Pancreas (tissue), 10 donors: ENCODE results near the gene TBX5. TPM values are rescaled to one million over a fixed set of nuclear protein-coding genes. Genes with fewer than 3 reads are reported as not detected.

Source experiments
- ATAC-seq, 4 donors: fragments of 200-7000 bp; cut with Tn5 transposase; one replicate each; pipeline versions ENCODE4 v1.8.0 to v1.9.1; 2020; ENCODE audit warnings: mild to moderate bottlenecking in 4 of 4, moderate library complexity in 4 of 4
- DNase-seq, 6 donors: peaks; one replicate each; pipeline ENCODE4 v3.0.0-alpha.2; 2020
- FAIRE-seq: peaks from 2 replicates; lab custom pipeline; 2012; peaks lifted over from hg19 to GRCh38; lab: Jason Lieb, UNC
- H3K27ac ChIP-seq, 4 donors: fragments of 200-600 bp; sonication (generic); 1 replicate in 3 of 4; 2 replicates in 1 of 4; pipeline versions ENCODE4 v1.5.0 to v1.8.0; 2020
- H3K27me3 ChIP-seq, 4 donors: fragments of 200-600 bp; one replicate each; pipeline ENCODE4 v1.8.0; 2021
- H3K36me3 ChIP-seq, 3 donors: fragments of 200-600 bp; sonication (generic) in 1 of 3; one replicate each; pipeline versions ENCODE4 v1.5.0 to v1.8.0; 2020 to 2021
- H3K4me1 ChIP-seq, 3 donors: fragments of 200-600 bp; one replicate each; pipeline ENCODE4 v1.8.0; 2021
- H3K4me3 ChIP-seq, 4 donors: fragments of 200-600 bp; sonication (generic) in 2 of 4; one replicate each; pipeline versions ENCODE4 v1.5.0 to v1.8.0; 2020 to 2021
- H3K9me3 ChIP-seq, 4 donors: fragments of 200-600 bp; one replicate each; pipeline ENCODE4 v1.8.0; 2021
- WGBS, 2 donors: extraction: QIAGEN DNeasy Blood & Tissue Kit; methylation state at CpG; one replicate each; pipeline ENCODE4 v1.1.7; 2013; 5-methylcytosine and 5-hydroxymethylcytosine counted together
- intact Hi-C, 3 donors: fragments of 100-400 bp; cut with DNase I; formaldehyde crosslinking; loops; one replicate each; pipeline versions ENCODE4 v1.11.1 to v1.14.2; 2022
- polyA plus RNA-seq, 2 donors: library from polyadenylated mRNA; stranded (reverse); fragments of 200-250 nt; gene quantifications; one replicate each; pipeline ENCODE4 v1.2.3, GENCODE V29; 2013
- total RNA-seq, 6 donors: library from RNA; stranded (reverse); fragmentation: NEBNext Ultra II Directional in 4 of 6; extraction: Animal tissue kit (Norgen Biotek cat#: 25700) in 4 of 6; gene quantifications; one replicate each; pipeline versions ENCODE4 v1.2.1 to v1.2.4, GENCODE V29; 2021 to 2023
- TF ChIP-seq, protein P1 (sequence below), 4 donors: fragments of 200-600 bp; sonication (generic) in 3 of 4; IDR thresholded peaks; one replicate each; pipeline versions ENCODE4 v1.5.0 to v1.8.0; 2021; ENCODE audit warnings: antibody characterized with exemption in 4 of 4
- donor health status: healthy with polysubstance abuse.
- donor health status: DM: no; HTN: no; CAD: no; lungs with moderate emphysema.
- donor health status: DM: no; HTN: no; CAD: no.
- donor health status: control.
- donor health status: control.
- donor health status: Bipolar disorder and iron deficiency.
- donor health status: DM: yes; HTN: yes; CAD: no.
- donor health status: DM: no; HTN: no; CAD: no.
- donor health status: DM: no; HTN: no; CAD: no.
- donor health status: DM: yes; HTN: yes; CAD: no.

TBX5 gene
- total and polyA plus RNA-seq, 8 donors: 0.02 TPM; not detected in 7

GRCh38 chr12:114396869-114397719, 8.8 kb downstream of the TBX5 start:
- DNase-seq: no peak
- WGBS, 2 donors: 5% methylated on average over 19 of the region's 19 CpGs
- FAIRE-seq: no peak
- TF ChIP-seq, protein P1, sequence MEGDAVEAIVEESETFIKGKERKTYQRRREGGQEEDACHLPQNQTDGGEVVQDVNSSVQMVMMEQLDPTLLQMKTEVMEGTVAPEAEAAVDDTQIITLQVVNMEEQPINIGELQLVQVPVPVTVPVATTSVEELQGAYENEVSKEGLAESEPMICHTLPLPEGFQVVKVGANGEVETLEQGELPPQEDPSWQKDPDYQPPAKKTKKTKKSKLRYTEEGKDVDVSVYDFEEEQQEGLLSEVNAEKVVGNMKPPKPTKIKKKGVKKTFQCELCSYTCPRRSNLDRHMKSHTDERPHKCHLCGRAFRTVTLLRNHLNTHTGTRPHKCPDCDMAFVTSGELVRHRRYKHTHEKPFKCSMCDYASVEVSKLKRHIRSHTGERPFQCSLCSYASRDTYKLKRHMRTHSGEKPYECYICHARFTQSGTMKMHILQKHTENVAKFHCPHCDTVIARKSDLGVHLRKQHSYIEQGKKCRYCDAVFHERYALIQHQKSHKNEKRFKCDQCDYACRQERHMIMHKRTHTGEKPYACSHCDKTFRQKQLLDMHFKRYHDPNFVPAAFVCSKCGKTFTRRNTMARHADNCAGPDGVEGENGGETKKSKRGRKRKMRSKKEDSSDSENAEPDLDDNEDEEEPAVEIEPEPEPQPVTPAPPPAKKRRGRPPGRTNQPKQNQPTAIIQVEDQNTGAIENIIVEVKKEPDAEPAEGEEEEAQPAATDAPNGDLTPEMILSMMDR (IDR thresholded peaks at IDR 0.05): no peak
- Histone ChIP-seq H3K9me3 (no peaks in the 10 kb centered on the region), H3K4me1 (no peaks in the 10 kb centered on the region), H3K27me3 (peaks cover 3 to 66% (median 4%) of the 10 kb centered on the region in 4 donors), H3K4me3 (no peak overlapping the region), H3K36me3 (no peaks in the 10 kb centered on the region), H3K27ac (no peak overlapping the region)
- no peak for ATAC-seq
- intact Hi-C loops: no loop called here

GRCh38 chr12:114396153-114396868, 9.6 kb downstream of the TBX5 start:
- Histone ChIP-seq H3K36me3 (no peaks in the 10 kb centered on the region), H3K4me3 (no peak overlapping the region), H3K9me3 (no peaks in the 10 kb centered on the region), H3K27me3 (peaks cover 3 to 66% (median 4%) of the 10 kb centered on the region in 4 donors), H3K27ac (no peak overlapping the region), H3K4me1 (no peaks in the 10 kb centered on the region)
- TF ChIP-seq, protein P1 (IDR thresholded peaks at IDR 0.05): no peak
- WGBS, 2 donors: 3 to 4% methylated on average over 50 of the region's 50 CpGs
- FAIRE-seq (no peak), ATAC-seq (no peak), DNase-seq (no peak)
- intact Hi-C loops: no loop called here

DNA sequence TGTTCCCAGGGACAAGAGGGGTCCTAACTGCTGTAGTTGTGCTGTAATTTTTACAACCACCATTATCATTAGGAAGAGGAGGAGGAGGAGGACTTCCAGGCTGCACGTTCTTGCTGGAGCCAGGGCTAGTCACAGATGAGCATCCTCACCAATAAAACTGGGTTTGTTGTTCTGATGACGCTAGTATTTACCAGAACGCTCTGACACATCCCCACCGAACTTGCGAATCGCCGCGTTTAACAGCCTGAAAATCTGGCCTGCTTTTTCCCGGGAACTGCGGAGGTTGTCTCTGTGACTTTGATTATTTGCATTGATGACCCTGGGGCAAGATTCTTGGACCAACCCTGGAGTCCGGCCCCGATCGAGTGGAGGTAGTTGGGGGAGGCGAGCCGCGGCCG, 10.2 kb downstream of the TBX5 start:
- FAIRE-seq (no peak), ATAC-seq (no peak), DNase-seq (no peak)
- no peak overlapping the region for H3K4me3 ChIP-seq
- no peak overlapping the region for H3K27ac ChIP-seq
- TF ChIP-seq, protein P1 (IDR thresholded peaks at IDR 0.05): no peak
- peaks cover 3 to 66% (median 4%) of the 10 kb centered on the region in 4 donors for H3K27me3 ChIP-seq
- WGBS, 2 donors: 1 to 3% methylated on average over 17 of the region's 17 CpGs
- intact Hi-C loops: no loop called here
- H3K9me3 ChIP-seq: no peaks in the 10 kb centered on the region
- H3K36me3 ChIP-seq: no peaks in the 10 kb centered on the region
- no peaks in the 10 kb centered on the region for H3K4me1 ChIP-seq

GRCh38 chr12:114395233-114395632, 10.7 kb downstream of the TBX5 start:
- ATAC-seq (no peak), FAIRE-seq (no peak), DNase-seq (no peak)
- Histone ChIP-seq H3K4me1 (no peaks in the 10 kb centered on the region), H3K9me3 (no peaks in the 10 kb centered on the region), H3K36me3 (no peaks in the 10 kb centered on the region), H3K27ac (no peak overlapping the region), H3K27me3 (peaks cover 3 to 63% (median 4%) of the 10 kb centered on the region in 4 donors), H3K4me3 (no peak overlapping the region)
- WGBS, 2 donors: 4% methylated on average over 6 of the region's 6 CpGs
- intact Hi-C loops: no loop called here
- TF ChIP-seq, protein P1 (IDR thresholded peaks at IDR 0.05): no peak
